ENCODE data around the gene FGD5.

DNA sequence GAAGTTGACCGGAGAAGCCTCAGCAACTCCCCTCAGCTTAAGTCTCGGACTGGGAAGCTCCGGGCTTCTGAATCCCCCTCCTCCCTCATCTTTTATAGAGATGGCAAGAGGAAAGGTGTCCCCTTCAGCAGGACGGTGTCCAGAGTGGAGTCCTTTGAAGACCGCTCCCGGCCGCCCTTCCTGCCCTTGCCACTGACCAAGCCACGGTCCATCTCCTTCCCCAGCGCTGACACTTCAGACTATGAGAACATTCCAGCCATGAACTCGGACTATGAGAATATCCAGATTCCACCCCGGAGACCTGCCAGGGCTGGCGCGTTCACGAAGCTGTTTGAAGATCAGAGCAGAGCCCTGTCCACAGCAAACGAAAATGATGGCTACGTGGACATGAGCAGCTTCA lies 2.4 kb downstream of the FGD5 start:
- no peak for TF ChIP-seq CTCF (conservative IDR thresholded peaks at IDR 0.05; ENCODE audit: low read depth in 2 of 2)
- no peak for TF ChIP-seq STAT1 (IDR thresholded peaks at IDR 0.05; ENCODE audit: unreplicated experiment)
- no peak for TF ChIP-seq JUNB (IDR thresholded peaks at IDR 0.05; ENCODE audit: unreplicated experiment)
- no peak for TF ChIP-seq POLR2AphosphoS5 (IDR thresholded peaks at IDR 0.05; ENCODE audit: low read depth)
- TF ChIP-seq CREB1 (CRISPR knock-in tag; IDR thresholded peaks at IDR 0.05; ENCODE audit: low read depth): no peak
- TF ChIP-seq, protein P1, sequence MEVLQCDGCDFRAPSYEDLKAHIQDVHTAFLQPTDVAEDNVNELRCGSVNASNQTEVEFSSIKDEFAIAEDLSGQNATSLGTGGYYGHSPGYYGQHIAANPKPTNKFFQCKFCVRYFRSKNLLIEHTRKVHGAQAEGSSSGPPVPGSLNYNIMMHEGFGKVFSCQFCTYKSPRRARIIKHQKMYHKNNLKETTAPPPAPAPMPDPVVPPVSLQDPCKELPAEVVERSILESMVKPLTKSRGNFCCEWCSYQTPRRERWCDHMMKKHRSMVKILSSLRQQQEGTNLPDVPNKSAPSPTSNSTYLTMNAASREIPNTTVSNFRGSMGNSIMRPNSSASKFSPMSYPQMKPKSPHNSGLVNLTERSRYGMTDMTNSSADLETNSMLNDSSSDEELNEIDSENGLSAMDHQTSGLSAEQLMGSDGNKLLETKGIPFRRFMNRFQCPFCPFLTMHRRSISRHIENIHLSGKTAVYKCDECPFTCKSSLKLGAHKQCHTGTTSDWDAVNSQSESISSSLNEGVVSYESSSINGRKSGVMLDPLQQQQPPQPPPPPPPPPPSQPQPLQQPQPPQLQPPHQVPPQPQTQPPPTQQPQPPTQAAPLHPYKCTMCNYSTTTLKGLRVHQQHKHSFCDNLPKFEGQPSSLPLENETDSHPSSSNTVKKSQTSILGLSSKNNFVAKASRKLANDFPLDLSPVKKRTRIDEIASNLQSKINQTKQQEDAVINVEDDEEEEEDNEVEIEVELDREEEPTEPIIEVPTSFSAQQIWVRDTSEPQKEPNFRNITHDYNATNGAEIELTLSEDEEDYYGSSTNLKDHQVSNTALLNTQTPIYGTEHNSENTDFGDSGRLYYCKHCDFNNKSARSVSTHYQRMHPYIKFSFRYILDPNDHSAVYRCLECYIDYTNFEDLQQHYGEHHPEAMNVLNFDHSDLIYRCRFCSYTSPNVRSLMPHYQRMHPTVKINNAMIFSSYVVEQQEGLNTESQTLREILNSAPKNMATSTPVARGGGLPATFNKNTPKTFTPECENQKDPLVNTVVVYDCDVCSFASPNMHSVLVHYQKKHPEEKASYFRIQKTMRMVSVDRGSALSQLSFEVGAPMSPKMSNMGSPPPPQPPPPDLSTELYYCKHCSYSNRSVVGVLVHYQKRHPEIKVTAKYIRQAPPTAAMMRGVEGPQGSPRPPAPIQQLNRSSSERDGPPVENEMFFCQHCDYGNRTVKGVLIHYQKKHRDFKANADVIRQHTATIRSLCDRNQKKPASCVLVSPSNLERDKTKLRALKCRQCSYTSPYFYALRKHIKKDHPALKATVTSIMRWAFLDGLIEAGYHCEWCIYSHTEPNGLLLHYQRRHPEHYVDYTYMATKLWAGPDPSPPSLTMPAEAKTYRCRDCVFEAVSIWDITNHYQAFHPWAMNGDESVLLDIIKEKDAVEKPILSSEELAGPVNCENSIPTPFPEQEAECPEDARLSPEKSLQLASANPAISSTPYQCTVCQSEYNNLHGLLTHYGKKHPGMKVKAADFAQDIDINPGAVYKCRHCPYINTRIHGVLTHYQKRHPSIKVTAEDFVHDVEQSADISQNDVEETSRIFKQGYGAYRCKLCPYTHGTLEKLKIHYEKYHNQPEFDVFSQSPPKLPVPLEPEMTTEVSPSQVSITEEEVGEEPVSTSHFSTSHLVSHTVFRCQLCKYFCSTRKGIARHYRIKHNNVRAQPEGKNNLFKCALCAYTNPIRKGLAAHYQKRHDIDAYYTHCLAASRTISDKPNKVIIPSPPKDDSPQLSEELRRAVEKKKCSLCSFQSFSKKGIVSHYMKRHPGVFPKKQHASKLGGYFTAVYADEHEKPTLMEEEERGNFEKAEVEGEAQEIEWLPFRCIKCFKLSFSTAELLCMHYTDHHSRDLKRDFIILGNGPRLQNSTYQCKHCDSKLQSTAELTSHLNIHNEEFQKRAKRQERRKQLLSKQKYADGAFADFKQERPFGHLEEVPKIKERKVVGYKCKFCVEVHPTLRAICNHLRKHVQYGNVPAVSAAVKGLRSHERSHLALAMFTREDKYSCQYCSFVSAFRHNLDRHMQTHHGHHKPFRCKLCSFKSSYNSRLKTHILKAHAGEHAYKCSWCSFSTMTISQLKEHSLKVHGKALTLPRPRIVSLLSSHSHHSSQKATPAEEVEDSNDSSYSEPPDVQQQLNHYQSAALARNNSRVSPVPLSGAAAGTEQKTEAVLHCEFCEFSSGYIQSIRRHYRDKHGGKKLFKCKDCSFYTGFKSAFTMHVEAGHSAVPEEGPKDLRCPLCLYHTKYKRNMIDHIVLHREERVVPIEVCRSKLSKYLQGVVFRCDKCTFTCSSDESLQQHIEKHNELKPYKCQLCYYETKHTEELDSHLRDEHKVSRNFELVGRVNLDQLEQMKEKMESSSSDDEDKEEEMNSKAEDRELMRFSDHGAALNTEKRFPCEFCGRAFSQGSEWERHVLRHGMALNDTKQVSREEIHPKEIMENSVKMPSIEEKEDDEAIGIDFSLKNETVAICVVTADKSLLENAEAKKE (CRISPR knock-in tag; IDR thresholded peaks at IDR 0.05): no peak
- no peak for TF ChIP-seq EZH2 (IDR thresholded peaks at IDR 0.05; ENCODE audit: low read depth, unreplicated experiment)
- TF ChIP-seq, protein P2, sequence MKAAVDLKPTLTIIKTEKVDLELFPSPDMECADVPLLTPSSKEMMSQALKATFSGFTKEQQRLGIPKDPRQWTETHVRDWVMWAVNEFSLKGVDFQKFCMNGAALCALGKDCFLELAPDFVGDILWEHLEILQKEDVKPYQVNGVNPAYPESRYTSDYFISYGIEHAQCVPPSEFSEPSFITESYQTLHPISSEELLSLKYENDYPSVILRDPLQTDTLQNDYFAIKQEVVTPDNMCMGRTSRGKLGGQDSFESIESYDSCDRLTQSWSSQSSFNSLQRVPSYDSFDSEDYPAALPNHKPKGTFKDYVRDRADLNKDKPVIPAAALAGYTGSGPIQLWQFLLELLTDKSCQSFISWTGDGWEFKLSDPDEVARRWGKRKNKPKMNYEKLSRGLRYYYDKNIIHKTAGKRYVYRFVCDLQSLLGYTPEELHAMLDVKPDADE (IDR thresholded peaks at IDR 0.05): no peak
- no peak for TF ChIP-seq EZH2phosphoT487 (IDR thresholded peaks at IDR 0.05; ENCODE audit: unreplicated experiment)
